Measurements from ENCODE around the gene GLB1L3. TPM values are rescaled to one million over a fixed set of nuclear protein-coding genes. Genes with fewer than 3 reads are reported as not detected.
A peak's percentile ranks its signal among the peaks of the same experiment; 100 is the strongest.
"Not testable (repeated sequence)": the region's sequence is repeated elsewhere in the genome, so short reads cannot be mapped to it uniquely, and the experiment has no call there.

GLB1L3 gene
- total RNA-seq, 1 donor from 2014 or later: not detected

DNA sequence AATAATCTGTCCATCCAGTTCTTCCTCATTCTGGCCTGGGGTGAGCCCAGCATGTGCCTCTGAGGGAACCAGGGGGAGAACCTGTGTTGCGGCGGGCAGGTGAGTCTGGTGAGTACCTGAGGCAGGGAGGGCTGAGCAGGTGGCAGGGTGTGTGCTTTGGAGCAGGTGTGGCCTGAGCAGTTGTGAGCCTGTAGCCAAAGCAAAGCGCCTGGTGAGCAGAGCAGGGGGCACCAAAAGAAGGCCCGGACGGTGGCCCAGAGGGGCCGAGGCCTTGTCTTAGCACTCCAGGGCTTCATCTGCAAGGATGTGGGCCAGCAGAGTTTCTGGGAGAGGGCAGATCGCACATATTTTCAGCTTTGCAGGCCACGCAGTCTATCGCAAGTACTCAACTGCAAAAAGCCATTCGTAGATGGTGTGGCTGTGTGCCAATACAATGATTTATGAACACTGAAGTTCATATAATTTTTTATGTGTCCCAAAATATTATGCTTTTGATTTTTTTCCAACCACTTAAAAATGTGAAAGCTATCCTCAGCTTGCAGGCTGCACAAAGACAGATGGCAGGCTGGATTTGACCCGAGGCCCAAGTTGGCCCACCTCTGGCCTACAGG is 64.3 kb downstream of the GLB1L3 start:
- no peak for DNase-seq (ENCODE audit: low spot score)

DNA sequence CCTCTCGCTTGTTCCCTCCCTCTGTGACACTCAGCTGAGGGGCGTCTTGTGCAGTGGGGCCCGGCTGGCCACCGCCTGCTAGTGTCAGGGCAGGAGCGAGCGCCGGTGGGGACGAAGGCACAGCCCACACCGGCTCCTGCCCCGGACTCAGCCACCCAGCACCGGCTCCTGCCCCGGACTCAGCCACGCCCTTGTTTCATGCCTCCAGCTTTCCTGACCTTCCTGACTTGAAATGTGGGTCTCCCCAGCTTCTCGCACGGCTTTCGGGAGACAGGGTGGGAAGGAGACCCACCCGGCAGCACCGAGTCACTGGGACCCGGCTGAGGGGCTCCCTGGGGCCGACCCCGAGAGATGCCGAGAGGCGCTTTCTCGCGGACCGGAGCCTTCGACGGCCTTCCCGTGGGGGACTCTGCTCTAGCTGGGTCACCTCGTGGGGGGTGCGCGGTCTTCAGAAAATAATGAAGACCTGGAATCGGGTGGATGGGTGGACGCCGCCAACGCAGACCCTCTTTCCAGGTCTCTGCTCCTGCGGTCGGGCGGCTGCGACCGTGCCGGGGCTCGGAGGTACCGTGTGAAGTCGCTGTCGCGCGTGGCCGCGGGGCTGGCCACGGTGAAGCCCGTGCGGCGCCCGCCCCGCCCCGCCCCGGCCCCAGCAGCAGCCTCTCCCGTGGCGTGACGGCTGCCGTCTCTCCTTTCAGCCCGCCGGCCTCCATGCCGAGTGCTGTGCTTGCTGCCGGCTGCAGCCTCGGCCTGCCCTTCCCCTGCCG is 65.8 kb downstream of the GLB1L3 start:
- DNase-seq (ENCODE audit: low spot score): no peak

DNA sequence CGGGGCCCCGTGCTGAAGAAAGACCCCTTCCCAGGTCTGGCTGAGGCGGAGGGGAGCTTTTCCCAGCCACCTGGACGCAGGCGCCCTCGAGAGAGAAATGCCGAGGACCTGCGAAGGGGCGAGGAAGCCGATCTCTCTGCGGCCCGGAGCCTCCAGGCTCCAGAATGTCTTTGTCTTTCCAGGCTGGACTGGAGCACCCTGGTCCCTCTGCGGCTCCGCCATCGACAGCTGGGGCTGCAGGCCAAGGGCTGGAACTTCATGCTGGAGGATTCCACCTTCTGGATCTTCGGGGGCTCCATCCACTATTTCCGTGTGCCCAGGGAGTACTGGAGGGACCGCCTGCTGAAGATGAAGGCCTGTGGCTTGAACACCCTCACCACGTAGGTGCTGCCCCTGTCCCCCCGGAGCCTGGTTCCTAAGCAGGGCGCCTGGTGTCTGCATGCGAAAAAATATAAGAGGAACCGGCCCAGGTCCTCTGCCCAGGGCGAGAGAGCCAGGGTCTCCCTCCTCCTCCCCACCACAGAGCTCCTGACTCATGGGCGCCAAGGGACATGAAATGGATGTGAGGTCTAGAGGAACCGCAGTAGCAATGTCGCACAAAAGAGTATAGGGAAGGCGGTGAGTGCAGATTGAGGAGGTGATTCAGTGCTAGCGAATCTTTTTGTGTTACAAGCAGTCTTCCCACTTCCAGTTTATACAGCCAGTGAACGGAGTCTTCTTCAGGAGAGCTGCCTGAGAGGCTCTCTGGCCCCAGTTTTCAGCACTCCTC is 66.6 kb downstream of the GLB1L3 start:
- no peak for DNase-seq (ENCODE audit: low spot score)

DNA sequence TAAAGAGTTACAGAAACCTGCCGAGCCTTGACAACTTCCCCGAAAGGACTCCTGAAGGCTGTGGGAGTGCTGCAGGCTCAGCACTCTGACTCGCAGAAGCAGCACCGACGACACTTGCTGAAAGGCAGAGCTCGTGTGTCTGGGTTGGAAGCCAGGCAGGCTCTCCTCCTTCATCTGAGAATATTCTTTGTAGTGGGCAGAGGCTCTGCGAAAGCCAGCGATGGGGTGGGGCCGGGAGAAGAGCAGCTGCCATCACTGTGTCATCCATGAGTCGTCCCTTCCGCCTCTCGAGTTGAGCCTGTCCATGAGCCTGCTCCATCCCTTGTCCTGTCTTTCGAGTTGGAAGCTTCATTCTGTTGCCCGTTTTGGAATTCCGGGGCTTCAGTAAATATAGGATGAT is 67.5 kb downstream of the GLB1L3 start:
- no peak for DNase-seq (ENCODE audit: low spot score)

DNA sequence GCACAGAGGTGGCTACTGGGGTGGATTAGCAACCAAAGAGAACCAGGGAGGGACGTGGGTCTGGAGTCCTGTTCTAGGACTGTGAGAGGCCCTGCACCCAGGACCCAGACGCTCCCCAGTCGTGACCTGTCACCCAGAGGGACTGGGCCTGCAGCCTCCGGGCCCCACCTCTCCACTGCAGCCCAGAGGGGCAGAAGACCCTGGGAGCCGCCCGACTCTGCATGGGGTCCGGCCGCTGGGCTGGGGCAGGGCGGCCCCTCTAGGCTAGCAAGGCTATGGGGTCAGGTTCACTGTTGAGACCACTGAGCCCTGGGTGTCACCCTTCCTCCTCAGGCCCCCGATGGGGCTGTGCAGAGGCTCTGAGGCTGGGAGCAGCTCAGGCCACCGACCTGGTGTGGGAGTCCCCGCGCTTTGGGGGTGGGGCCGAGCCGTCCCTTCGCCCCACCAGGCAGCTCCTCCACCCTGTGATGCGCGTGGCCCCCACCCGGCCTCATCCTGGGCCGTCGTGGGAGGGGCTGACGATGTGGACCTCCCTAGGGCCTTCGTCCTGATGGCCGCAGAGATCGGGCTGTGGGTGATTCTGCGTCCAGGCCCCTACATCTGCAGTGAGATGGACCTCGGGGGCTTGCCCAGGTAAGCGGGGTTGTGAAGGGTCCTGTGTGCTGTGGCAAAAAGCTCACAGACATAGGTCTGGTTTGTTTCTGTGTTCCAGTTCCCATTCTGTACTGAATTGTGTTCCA is 68.5 kb downstream of the GLB1L3 start:
- DNase-seq (ENCODE audit: low spot score): not testable (repeated sequence)

DNA sequence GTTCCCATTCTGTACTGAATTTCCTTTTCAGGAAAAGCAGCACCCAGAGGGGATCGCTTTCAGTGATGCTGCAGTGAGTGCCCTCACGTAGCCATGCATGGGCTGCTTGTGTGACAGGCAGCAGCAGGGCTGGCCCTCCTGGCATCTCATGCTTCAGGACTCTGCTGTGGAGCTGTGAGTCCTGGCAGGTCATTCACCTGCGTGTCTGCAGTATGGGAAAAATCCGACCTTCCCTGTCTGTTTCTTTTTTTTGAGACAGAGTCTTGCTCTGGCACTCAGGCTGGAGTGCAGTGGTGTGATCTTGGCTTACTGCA is 69.0 kb downstream of the GLB1L3 start:
- DNase-seq (ENCODE audit: low spot score): no peak

DNA sequence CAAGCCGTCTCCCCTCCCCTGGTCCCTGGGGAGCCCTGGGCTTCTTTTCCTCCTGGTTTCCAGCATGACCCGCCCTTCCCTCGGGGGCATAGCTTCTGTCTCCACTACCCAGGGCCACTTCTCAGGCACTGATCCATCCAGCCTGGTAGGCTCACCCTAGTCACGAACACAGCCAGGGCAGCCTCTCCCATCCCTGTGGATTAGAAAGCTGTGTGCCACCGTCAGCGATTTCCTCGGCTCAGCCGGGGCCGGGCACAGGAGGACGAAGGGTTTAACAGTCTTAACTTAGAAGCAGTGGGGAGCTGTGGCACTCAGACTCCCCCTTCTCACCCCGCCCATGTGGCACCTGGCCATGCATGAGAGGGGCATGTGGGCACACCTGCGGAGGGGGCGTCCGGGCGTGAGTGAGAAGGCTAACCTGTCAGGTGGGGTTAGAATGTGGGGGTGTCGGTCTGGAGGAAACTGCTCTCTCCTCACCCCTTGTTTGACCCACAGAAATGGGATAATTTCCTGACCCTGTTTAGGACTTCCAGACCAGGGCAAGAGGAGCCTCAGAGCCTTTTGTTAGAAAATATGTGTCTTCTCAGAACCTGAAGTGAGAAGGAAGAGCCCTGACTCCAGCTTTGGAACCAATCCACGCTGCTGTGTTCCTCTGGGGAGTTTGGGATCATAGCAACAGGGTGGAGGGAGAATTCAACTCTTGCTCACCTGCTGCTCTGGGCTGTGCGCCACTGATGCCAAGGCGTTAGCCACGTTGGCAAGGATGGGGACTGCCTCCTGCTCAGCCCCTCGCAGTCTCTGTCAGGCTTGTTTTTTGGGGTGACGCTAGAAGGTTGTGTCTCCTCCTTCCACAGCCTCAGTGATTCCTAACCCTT is 70.2 kb downstream of the GLB1L3 start:
- DNase-seq (ENCODE audit: low spot score): no peak

DNA sequence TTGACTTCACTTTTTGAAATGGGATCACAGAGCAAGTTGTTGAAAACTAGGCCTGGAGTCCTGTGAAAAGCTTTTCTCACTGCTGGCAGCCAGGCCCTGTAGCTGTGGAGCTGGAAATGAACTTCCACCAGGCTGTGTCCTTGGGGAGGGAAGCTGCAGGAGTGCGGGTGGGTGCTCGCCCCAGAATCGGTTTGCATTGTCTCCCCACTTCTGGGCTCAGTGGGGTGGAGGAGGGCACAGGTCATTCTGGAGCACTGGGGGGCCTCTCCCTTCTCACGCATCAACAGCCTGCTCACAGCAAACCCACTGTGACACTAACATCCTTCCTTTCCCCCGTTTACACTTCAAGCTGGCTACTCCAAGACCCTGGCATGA is 70.8 kb downstream of the GLB1L3 start:
- no peak for DNase-seq (ENCODE audit: low spot score)

DNA sequence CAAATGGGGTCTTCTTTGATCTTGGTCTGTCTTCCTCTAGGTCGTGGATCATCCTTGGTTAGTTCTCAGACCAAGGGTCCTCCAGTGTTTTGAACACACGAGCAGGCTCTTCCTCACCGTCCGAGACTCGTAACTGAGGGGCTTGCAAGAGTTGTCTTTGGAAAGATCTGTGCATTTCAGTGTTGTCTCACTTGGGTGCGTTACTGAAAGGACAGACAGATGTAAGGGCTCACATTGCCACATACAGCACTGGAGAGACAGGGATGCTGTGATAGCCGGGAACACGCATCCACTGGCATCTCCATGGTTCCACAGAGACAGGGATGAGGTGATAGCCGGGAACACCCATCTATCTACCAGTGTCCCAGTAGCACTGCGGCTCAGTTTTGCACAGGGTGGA is 71.3 kb downstream of the GLB1L3 start:
- DNase-seq (ENCODE audit: low spot score): no peak

DNA sequence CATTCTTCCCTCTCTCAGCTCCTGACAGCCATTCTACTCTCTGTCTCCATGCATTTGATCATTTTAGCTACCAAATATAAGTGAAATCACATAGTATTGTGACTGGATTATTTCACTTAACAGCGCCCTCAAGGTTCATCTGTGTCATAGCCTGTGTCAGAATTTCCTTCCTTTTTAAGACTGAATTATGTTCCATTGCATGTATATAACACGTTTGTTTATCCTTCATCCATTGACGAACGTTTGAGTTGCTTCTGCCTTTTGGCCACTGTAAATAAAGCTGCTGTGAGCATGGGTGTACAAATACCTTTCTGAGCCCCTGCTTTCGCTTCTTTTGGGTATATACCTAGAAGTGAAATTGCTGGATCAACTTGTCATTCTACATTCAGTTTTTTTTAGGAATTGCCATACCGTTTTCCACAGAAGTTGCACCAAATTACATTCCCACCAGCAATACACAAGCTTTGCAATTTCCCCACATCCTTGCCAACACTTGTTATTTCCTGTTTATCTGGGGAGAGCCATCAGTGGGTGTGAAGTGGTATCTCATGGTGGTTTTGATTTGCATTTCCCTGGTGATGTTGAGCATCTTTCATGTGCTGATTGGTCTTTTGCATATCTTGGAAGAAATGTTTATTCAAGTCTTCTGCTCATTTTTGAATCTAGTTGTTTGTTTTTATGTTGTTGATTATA is 73.1 kb downstream of the GLB1L3 start:
- DNase-seq (ENCODE audit: low spot score): no peak

DNA sequence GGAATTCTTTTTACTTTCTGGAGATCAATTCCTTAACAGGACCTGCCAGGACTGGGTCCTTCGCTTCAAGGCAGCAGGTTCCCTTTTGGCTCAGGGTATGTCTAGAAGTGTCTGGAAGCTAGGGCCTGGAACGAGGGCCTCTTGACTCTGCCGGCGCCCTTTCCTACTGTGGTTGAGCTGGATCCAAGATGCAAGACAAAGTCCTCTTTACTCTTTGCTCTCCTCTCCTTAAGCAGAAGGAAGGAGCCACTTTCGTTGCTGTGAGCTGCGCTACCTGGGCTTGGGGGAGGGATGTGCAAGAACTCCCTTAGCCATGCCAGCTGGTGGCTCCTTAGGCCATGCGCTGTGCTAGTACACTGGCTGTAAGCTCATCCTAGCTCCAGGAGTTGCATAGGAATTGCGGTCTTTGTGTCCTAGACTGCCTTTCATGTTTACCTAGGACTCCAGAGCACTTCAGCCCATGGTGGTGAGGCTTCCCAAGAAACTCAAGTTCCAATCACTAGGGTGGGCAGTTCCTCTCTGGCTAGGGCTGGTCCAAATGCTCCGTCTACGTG is 73.7 kb downstream of the GLB1L3 start:
- no peak for DNase-seq (ENCODE audit: low spot score)

DNA sequence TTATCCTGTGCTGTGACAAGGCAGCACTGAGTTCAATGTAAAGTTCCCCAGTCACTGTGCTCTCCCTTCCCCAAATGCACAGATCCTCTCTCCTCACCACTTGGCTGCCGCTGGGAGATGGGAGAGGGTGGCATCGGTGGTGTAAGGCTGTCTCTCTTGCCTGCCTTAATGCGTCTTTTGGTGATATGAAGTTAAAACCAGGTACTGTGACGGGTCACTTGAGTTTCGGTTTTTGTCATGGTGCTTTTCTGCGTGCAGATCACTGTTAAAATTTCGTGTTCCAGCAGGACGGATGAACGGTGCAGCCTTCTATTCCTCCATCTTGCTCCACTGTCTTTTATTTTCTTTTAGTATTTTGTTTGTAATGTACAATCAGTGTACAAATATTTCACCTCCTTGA is 74.2 kb downstream of the GLB1L3 start:
- peak; percentile 45 for DNase-seq (ENCODE audit: low spot score)

DNA sequence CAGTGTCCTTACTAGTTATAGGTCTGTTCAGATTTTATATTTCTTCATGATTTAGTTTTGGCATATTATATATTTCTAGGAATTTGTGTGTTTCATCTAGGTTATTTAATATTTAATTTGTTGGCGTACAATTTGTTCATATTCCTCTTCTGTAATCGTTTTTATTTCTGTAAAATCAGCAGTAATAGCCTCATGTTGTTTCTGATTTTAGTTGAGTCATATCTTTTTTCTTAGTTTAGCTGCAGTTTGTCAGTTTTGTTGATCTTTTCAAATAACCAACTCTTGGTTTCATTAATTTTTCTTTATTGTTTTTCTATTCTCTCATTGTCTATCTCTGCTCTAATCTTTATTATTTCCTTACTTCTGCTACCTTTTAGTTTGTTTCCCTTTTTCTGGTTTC is 75.9 kb downstream of the GLB1L3 start:
- no peak for DNase-seq (ENCODE audit: low spot score)

DNA sequence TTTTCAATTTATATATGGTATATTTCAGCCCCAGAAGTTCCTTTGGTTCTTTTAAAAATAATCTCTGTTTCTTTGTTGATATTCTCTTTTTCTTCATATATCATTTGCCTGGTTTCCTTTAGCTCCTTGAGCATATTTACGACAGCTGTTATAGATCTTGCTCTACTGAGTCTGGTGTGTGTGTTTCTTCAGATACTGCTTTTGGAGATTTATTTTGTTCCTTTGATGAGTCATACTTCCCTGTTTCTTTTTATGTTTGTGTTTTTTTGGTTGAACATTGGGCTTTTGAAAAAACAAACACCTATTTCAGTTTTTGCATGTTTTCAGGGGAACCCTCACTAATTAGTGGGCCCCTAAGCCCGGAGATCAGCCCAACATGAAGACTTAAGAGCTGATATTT is 79.0 kb downstream of the GLB1L3 start:
- no peak for DNase-seq (ENCODE audit: low spot score)

DNA sequence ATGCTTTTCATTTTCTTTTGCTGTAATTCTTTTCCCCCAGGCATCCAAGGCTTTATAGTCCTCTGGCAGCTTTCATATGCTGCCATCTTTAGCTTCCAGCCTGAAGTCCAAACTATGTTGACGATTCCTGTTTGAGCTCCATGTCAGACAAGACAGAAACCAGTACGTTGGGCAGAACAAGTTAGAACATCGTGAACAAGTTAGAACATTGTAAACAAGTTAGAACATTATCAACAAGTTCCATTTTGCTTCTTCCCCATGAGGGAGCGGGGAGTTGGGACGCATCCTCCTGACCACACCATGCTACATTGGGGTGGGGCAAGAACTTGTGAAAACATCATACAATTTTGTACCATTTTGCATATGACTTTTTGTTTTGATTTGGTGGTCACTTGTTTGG is 79.5 kb downstream of the GLB1L3 start:
- DNase-seq (ENCODE audit: low spot score): peak; percentile 33

DNA sequence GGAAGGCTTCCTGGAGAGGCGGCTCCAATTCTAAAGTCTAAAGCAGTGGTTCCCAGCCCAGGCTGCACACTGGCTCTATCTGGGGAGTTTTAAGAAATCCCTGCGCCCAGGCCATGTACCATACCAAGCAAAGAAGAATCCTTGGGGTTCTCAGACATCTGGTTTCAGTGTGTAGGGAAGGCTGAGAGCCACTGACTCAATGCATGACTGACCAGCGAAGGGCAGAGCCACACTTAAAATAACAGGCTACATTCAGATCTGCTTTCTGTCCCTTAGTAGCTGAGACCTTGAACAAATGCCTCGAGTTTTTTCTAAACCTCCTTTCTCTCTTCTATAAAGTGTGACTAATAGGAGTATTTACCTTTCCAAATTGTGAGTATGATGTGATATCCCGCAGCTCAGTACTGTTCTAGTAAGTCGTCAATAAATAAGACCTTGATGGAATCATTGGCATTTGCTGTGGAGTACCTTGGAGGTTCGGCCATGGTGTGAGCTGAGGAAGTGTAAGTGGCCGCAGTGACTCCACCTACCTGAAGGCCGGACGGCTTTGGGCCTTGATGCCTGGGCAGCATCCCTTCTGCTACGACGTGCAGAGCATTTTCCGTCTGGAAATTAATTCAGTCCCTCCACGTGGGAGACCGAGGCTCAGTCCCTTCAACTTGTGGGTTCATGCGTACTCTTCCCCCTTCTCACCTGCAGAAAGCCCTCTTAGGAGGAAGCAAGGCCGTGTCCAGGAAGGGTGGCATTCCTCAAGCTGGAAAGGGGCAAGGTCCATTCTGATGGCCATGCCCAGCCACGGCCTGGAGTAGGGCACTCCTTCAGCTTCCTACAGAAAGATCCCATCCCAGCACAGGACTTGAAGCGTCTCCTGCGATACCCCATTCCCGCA is 80.7 kb downstream of the GLB1L3 start:
- DNase-seq (ENCODE audit: low spot score): peak; percentile 75

DNA sequence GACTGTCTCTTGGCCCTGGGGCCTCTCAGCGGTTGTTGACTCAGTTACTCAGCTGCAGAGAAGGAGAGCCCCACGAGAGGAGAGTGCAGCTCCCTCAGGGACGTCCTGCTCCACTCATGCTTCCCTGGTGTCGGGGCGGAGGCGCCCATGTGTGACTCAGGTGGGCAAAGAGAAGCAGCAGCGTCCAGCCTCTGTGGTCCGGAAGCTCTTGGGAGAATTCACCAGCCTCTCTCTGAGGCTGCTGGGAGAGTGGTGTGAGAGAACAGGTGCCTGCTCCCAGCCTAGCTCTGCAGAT is 81.3 kb downstream of the GLB1L3 start:
- peak; percentile 73 for DNase-seq (ENCODE audit: low spot score)

DNA sequence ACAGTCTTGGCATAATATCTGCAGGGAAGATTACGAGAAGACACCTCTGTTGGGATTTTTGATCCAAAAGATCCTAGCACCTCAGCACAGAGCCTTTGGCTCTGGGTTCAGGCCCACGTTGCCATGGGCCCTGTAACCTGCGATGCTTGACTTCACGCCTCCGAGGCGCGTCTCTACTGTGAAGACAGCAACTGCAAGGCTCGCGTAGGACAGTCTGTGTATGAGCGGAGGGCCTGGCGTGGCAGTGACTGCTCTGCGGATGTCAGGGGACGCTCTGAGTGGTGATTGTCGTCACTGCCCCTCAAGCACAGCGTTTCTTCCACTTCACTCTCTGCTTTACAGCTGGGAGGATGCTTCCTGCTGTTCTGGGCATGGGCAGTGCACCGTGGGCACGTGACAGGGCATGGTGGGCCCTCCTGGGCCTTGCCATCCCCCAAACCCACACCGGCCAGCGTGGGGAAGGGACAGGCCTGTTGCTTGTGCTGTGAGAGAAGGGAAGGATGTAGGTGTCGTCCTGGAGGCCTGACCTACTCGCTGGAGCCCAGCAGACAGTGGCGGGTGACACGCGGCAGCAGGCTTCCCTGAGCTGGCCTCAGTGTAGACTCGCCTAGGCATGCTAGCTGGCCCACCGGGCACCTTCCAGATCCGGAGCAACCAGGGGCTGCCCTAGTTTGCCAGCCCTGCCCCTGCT is 82.1 kb downstream of the GLB1L3 start:
- DNase-seq (ENCODE audit: low spot score): peak; percentile 89
